CD4-positive, alpha-beta T cell treated with Interleukin-6 at 100 ng/mL for 8 hours (primary cell): ENCODE data around the gene DOCK11.
"Not testable (repeated sequence)": the region's sequence is repeated elsewhere in the genome, so short reads cannot be mapped to it uniquely, and the experiment has no call there.

Experiments used
- DNase-seq: peaks from one replicate; pipeline ENCODE4 v3.0.0-alpha.2; 2020; ENCODE audit warnings: mixed read lengths, low spot score

The DOCK11 gene

GRCh38 chrX:118694638-118695037 lies 199.0 kb downstream of the DOCK11 start:
- no peak for DNase-seq

- no peak for DNase-seq
Measured at GRCh38 chrX:118698516-118699170, 203.0 kb downstream of the DOCK11 start.

- DNase-seq, result no peak
Measured at GRCh38 chrX:118702741-118703140, 207.1 kb downstream of the DOCK11 start.

- no peak for DNase-seq
Measured at GRCh38 chrX:118706681-118707080, 211.1 kb downstream of the DOCK11 start.

- DNase-seq, result no peak
Measured at GRCh38 chrX:118714521-118714920, 218.9 kb downstream of the DOCK11 start.

GRCh38 chrX:118715917-118716316 lies 220.3 kb downstream of the DOCK11 start:
- not testable (repeated sequence) for DNase-seq

- DNase-seq, result not testable (repeated sequence)
Measured at GRCh38 chrX:118716833-118717232, 221.2 kb downstream of the DOCK11 start.

- DNase-seq, result no peak
Measured at GRCh38 chrX:118717678-118718391, 222.2 kb downstream of the DOCK11 start.

GRCh38 chrX:118718737-118719136 lies 223.1 kb downstream of the DOCK11 start:
- no peak for DNase-seq

GRCh38 chrX:118720058-118720707 lies 224.6 kb downstream of the DOCK11 start:
- DNase-seq, result no peak

GRCh38 chrX:118723376-118723775 lies 227.8 kb downstream of the DOCK11 start:
- no peak for DNase-seq

- DNase-seq, result no peak
Measured at GRCh38 chrX:118724365-118724764, 228.8 kb downstream of the DOCK11 start.

- DNase-seq, result no peak
Measured at GRCh38 chrX:118724775-118725174, 229.2 kb downstream of the DOCK11 start.

- DNase-seq, result no peak
Measured at GRCh38 chrX:118726396-118726795, 230.8 kb downstream of the DOCK11 start.

GRCh38 chrX:118726887-118727685 lies 231.5 kb downstream of the DOCK11 start, which contains the start of gene IL13RA1:
Gene IL13RA1, plus strand, starts transcription at chrX:118727606. Its CDS starts 33 bp downstream, at chrX:118727639.
- DNase-seq, result no peak

- DNase-seq, result no peak
Measured at GRCh38 chrX:118727686-118728339, 232.2 kb downstream of the DOCK11 start.

- no peak for DNase-seq
Measured at GRCh38 chrX:118729042-118729652, 233.5 kb downstream of the DOCK11 start.

GRCh38 chrX:118730500-118731247 lies 235.1 kb downstream of the DOCK11 start:
- no peak for DNase-seq

- not testable (repeated sequence) for DNase-seq
Measured at GRCh38 chrX:118732551-118732950, 236.9 kb downstream of the DOCK11 start.

- no peak for DNase-seq
Measured at GRCh38 chrX:118734909-118735308, 239.3 kb downstream of the DOCK11 start.
